Measurements from ENCODE around the gene CDH13.

Gene CDH13

DNA sequence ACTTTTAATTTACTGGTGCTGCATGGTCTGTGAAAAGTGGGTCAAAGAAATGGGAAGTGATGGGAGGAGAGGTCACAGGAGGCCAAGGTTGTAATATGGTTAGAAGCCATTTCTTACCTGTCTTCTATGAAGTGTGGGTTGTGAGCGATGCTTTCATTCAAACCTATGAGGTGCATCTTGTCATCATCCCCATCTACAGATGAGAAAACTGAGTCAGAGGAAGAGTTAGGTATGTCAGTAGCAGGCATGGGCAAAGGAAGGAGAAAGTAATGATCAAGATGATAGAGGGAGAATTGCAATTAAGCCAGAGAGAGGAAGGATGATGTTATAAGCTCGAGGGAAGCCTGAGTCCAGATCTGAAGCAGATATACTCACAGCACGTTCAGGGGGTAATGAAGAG is 19.7 kb downstream of the CDH13 start (continued):
- TF ChIP-seq ZNF530 (tag by site-specific recombination; IDR thresholded peaks at IDR 0.05; ENCODE audit: low read depth) (no peak), ZNF558 (tag by site-specific recombination; IDR thresholded peaks at IDR 0.05) (no peak), ZNF514 (tag by site-specific recombination; IDR thresholded peaks at IDR 0.05) (no peak)

GRCh38 chr16:82649766-82650165 is 23.0 kb downstream of the CDH13 start:
- H3K27ac ChIP-seq (ENCODE audit: extremely low read depth, low read depth, low read length): no peak overlapping the region
- ChIA-PET POLR2A (no interaction called here), CTCF (interaction anchor here (7.1 kb wide), 1 partner anchor 9 kb away, joined by 55 read pairs; no protein-coding TSS in a partner anchor)
- H3K36me3 ChIP-seq (ENCODE audit: control insufficient read depth in 2 of 2, insufficient read depth in 1 of 2, low read length in 2 of 2): no peaks in the 10 kb centered on the region
- no peak for TF ChIP-seq ZNF600 (tag by site-specific recombination; IDR thresholded peaks at IDR 0.05)
- no peak for TF ChIP-seq KLF10 (tag by site-specific recombination; IDR thresholded peaks at IDR 0.05)
- no peak for TF ChIP-seq BCL11A (tag by site-specific recombination; IDR thresholded peaks at IDR 0.05; ENCODE audit: low read depth)
- TF ChIP-seq ZNF701 (tag by site-specific recombination; IDR thresholded peaks at IDR 0.05): no peak
- H3K4me3 ChIP-seq (ENCODE audit: low read depth, low read length): no peak overlapping the region
- H3K9me3 ChIP-seq (ENCODE audit: control insufficient read depth, insufficient read depth, low read depth, low read length): no peaks in the 10 kb centered on the region
- H3K4me1 ChIP-seq (ENCODE audit: control insufficient read depth, insufficient read depth, low read length): no peaks in the 10 kb centered on the region

- Histone ChIP-seq H3K36me3 (ENCODE audit: control insufficient read depth in 2 of 2, insufficient read depth in 1 of 2, low read length in 2 of 2) (no peaks in the 10 kb centered on the region), H3K4me3 (ENCODE audit: low read depth, low read length) (no peak overlapping the region), H3K9me3 (ENCODE audit: control insufficient read depth, insufficient read depth, low read depth, low read length) (no peaks in the 10 kb centered on the region), H3K27ac (ENCODE audit: extremely low read depth, low read depth, low read length) (no peak overlapping the region), H3K4me1 (ENCODE audit: control insufficient read depth, insufficient read depth, low read length) (peaks cover 10% of the 10 kb centered on the region)
- ChIA-PET POLR2A (no interaction called here), CTCF (interaction anchor here (7.1 kb wide), 1 partner anchor 10 kb away, joined by 55 read pairs; no protein-coding TSS in a partner anchor)
- TF ChIP-seq ZNF518A (tag by site-specific recombination; conservative IDR thresholded peaks at IDR 0.05; ENCODE audit: low read depth) (no peak), ZNF571 (tag by site-specific recombination; IDR thresholded peaks at IDR 0.05) (no peak), ZNF248 (tag by site-specific recombination; IDR thresholded peaks at IDR 0.05) (no peak)
- TF ChIP-seq, protein P1, sequence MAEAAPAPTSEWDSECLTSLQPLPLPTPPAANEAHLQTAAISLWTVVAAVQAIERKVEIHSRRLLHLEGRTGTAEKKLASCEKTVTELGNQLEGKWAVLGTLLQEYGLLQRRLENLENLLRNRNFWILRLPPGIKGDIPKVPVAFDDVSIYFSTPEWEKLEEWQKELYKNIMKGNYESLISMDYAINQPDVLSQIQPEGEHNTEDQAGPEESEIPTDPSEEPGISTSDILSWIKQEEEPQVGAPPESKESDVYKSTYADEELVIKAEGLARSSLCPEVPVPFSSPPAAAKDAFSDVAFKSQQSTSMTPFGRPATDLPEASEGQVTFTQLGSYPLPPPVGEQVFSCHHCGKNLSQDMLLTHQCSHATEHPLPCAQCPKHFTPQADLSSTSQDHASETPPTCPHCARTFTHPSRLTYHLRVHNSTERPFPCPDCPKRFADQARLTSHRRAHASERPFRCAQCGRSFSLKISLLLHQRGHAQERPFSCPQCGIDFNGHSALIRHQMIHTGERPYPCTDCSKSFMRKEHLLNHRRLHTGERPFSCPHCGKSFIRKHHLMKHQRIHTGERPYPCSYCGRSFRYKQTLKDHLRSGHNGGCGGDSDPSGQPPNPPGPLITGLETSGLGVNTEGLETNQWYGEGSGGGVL (tag by site-specific recombination; IDR thresholded peaks at IDR 0.05): no peak
Measured at GRCh38 chr16:82650804-82651203, 24.0 kb downstream of the CDH13 start.

DNA sequence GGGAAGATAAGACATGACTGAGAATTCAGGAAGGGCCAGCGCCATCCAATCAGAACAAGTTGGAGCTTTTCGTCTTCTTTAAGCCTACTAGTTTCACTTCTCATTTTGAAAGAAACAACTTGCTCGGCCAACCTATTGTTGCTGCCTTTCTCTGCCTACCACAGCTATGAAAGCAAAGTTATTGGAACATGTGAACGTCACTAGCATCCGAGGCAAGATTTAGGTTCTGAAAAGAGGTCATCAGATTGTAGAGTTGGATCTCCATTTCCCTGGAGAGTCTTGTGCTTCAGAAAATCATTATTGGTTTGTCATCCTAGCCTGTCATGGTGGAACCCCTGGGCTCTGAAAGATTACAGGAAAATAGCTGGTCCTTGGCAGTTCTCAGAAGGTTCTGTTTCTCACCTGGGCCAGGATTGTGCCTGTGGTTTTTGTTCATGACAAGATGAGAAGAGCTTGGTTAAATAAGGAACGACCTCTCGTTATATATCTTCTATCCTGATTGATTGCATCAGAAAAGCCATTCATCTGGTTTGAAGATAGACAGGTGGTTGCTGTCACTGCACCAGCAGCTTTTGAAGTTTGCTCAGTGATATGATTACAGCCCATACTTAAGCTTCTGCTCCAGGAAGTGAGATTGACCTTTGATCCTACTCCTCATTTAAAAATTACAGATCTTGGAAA is 25.3 kb downstream of the CDH13 start:
- Histone ChIP-seq H3K27ac (ENCODE audit: extremely low read depth, low read depth, low read length) (no peak overlapping the region), H3K4me3 (ENCODE audit: low read depth, low read length) (no peak overlapping the region), H3K4me1 (ENCODE audit: control insufficient read depth, insufficient read depth, low read length) (peaks cover 10% of the 10 kb centered on the region), H3K36me3 (ENCODE audit: control insufficient read depth in 2 of 2, insufficient read depth in 1 of 2, low read length in 2 of 2) (no peaks in the 10 kb centered on the region), H3K9me3 (ENCODE audit: control insufficient read depth, insufficient read depth, low read depth, low read length) (no peaks in the 10 kb centered on the region)
- ChIA-PET POLR2A (no interaction called here), CTCF (interaction anchor here (0.6 to 7.1 kb wide), 5 partner anchors 11 to 766 kb away, joined by 3 to 55 read pairs (median 3); no protein-coding TSS in a partner anchor)
- no peak for TF ChIP-seq SALL2 (tag by site-specific recombination; IDR thresholded peaks at IDR 0.05; ENCODE audit: borderline replicate concordance)

Measured in HEK293 (cell line).